Mesothelial cell of epicardium (in vitro differentiated cells): ENCODE data around the gene ALPK3. TPM values are rescaled to one million over a fixed set of nuclear protein-coding genes. Genes with fewer than 3 reads are reported as not detected.

ENCODE experiments used
- DNase-seq, 2 experiments: peaks; one replicate each; pipeline ENCODE4 v3.0.0; 2021; ENCODE audit warnings: low spot score in 2 of 2; ENCODE audit not compliant: unreplicated experiment in 2 of 2
- H3K27ac Mint-ChIP-seq: 2 replicates; pipeline ENCODE4 v1.8.0; 2021; ENCODE audit warnings: mixed read lengths
- H3K27me3 Mint-ChIP-seq: 2 replicates; pipeline ENCODE4 v1.8.0; 2021; ENCODE audit warnings: low read depth, mixed read lengths
- H3K36me3 Mint-ChIP-seq: 2 replicates; pipeline ENCODE4 v1.8.0; 2021; ENCODE audit warnings: mixed read lengths
- H3K4me1 Mint-ChIP-seq: 2 replicates; pipeline ENCODE4 v1.8.0; 2021; ENCODE audit warnings: mixed read lengths
- H3K4me3 Mint-ChIP-seq: 2 replicates; pipeline ENCODE4 v1.8.0; 2021; ENCODE audit warnings: mild to moderate bottlenecking, moderate library complexity, mixed read lengths
- H3K9me3 Mint-ChIP-seq: 2 replicates; pipeline ENCODE4 v1.8.0; 2021; ENCODE audit warnings: mixed read lengths
- CTCF ChIP-seq: fragments of 200-600 bp; sonication (generic); IDR thresholded peaks from one replicate; pipeline ENCODE4 v1.5.0; 2021; ENCODE audit warnings: antibody characterized with exemption; ENCODE audit not compliant: unreplicated experiment
- total RNA-seq: library from RNA; stranded (reverse); gene quantifications from 3 replicates; pipeline ENCODE4 v1.2.1, GENCODE V29; 2021

ALPK3 gene
- total RNA-seq, 1 donor from 2014 or later = 31.3 TPM

GRCh38 chr15:84914909-84915605 lies 97.9 kb downstream of the ALPK3 start:
- H3K36me3 Mint-ChIP-seq = no peaks in the 10 kb centered on the region
- no peaks in the 10 kb centered on the region for H3K27me3 Mint-ChIP-seq
- H3K9me3 Mint-ChIP-seq = no peaks in the 10 kb centered on the region
- H3K4me1 Mint-ChIP-seq = peaks cover 30% of the 10 kb centered on the region
- TF ChIP-seq CTCF = no peak
- DNase-seq = peak; percentile 73 to 83
- peak overlapping the region; percentile 100 for H3K27ac Mint-ChIP-seq
- peak overlapping the region; percentile 45 for H3K4me3 Mint-ChIP-seq

GRCh38 chr15:84915606-84915958 lies 98.4 kb downstream of the ALPK3 start:
- no peak for TF ChIP-seq CTCF
- Mint-ChIP-seq H3K9me3 (no peaks in the 10 kb centered on the region), H3K27ac (peak overlapping the region; percentile 100), H3K36me3 (no peaks in the 10 kb centered on the region), H3K27me3 (no peaks in the 10 kb centered on the region), H3K4me1 (peaks cover 30% of the 10 kb centered on the region), H3K4me3 (no peak overlapping the region)
- no peak for DNase-seq

GRCh38 chr15:84917452-84917851 lies 100.3 kb downstream of the ALPK3 start:
- TF ChIP-seq CTCF = no peak
- H3K36me3 Mint-ChIP-seq = no peaks in the 10 kb centered on the region
- H3K27ac Mint-ChIP-seq = no peak overlapping the region
- no peak overlapping the region for H3K4me3 Mint-ChIP-seq
- no peaks in the 10 kb centered on the region for H3K27me3 Mint-ChIP-seq
- H3K4me1 Mint-ChIP-seq = peaks cover 23% of the 10 kb centered on the region
- no peaks in the 10 kb centered on the region for H3K9me3 Mint-ChIP-seq
- DNase-seq = no peak

- no peaks in the 10 kb centered on the region for H3K9me3 Mint-ChIP-seq
- peaks cover 19% of the 10 kb centered on the region for H3K4me1 Mint-ChIP-seq
- peak overlapping the region; percentile 13 for H3K27ac Mint-ChIP-seq
- DNase-seq = no peak
- H3K27me3 Mint-ChIP-seq = no peaks in the 10 kb centered on the region
- H3K36me3 Mint-ChIP-seq = no peaks in the 10 kb centered on the region
- no peak overlapping the region for H3K4me3 Mint-ChIP-seq
- TF ChIP-seq CTCF = no peak
Observed at GRCh38 chr15:84919106-84919667, 102.0 kb downstream of the ALPK3 start.

GRCh38 chr15:84921121-84921520 lies 104.0 kb downstream of the ALPK3 start:
- no peaks in the 10 kb centered on the region for H3K36me3 Mint-ChIP-seq
- peaks cover 9% of the 10 kb centered on the region for H3K4me1 Mint-ChIP-seq
- H3K9me3 Mint-ChIP-seq = no peaks in the 10 kb centered on the region
- TF ChIP-seq CTCF = no peak
- no peak overlapping the region for H3K27ac Mint-ChIP-seq
- H3K27me3 Mint-ChIP-seq = no peaks in the 10 kb centered on the region
- no peak overlapping the region for H3K4me3 Mint-ChIP-seq
- no peak for DNase-seq

GRCh38 chr15:84922530-84922929 lies 105.4 kb downstream of the ALPK3 start:
- no peak for DNase-seq
- Mint-ChIP-seq H3K4me1 (peaks cover 15% of the 10 kb centered on the region), H3K27me3 (no peaks in the 10 kb centered on the region), H3K4me3 (no peak overlapping the region), H3K27ac (no peak overlapping the region), H3K9me3 (no peaks in the 10 kb centered on the region), H3K36me3 (no peaks in the 10 kb centered on the region)
- no peak for TF ChIP-seq CTCF
